ENCODE measurements around the gene TAOK2. TPM values are rescaled to one million over a fixed set of nuclear protein-coding genes. Genes with fewer than 3 reads are reported as not detected.

TAOK2 gene
- total and polyA plus RNA-seq, 2 of the 13 experiments (the other 11 are each of a cell fraction or from before 2014, with no cell fraction given), result 17.4 to 43.2 TPM

DNA sequence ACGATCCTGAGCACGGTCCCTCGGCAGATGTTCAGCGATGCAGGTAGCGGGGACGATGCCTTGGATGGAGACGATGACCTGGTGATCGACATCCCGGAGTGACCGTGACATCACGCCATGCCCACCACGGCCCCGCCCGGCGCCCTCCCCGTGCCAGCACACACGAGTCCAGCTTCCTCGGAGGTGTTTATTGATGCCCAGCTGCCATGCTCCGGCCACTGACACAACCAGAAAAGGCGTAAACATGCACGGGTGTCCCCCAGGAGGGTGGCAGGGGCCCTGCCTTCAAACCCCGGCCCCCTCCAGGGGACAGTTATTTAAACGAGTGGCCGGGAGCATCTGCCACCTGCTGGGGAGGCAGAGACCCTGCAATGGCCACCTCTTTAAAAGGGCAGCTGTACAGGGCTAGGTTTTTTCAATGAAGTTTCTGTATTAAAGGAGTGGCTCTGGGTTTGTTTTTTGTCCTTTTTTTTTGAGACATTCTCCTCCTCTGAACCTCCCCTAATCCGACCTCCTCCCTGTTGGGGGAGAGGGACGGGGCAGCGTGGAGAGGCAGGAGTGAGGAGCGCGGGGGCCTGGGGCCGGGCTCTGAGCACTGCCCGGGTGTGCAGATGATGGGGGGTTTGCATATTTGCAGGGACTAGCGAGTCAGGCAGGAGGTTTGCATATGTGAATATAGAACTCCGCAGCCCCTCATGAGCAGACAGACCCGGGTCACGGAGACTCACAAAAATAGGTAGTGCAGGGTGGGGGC, 31.9 kb downstream of the TAOK2 start:
- intact Hi-C loops (cut with micrococcal nuclease; ENCODE audit: unreplicated experiment), result no loop called here
- FAIRE-seq, result peak; percentile 72
- Histone ChIP-seq H3K4me2 (ENCODE audit: low read depth, low read length) (no peak overlapping the region), H3K9me3 (ENCODE audit: low read length) (no peaks in the 10 kb centered on the region), H3K4me1 (ENCODE audit: insufficient read depth, low read length) (peaks cover 17% of the 10 kb centered on the region), H3K4me3 (replicated peaks in 1 of 3; ENCODE audit: insufficient read depth in 1 of 3, low read depth in 2 of 3, low read length in 3 of 3) (no peak overlapping the region), H3K36me3 (replicated peaks in 1 of 2; ENCODE audit: control insufficient read depth in 1 of 2, insufficient read depth in 2 of 2, low read length in 2 of 2) (peaks cover 0 to 3% of the 10 kb centered on the region in 2 experiments; a peak in 1 of 5 replicates), H3K9ac (ENCODE audit: insufficient read depth, low read depth, low read length) (no peak overlapping the region), H3K27me3 (ENCODE audit: control insufficient read depth in 1 of 2, insufficient read depth in 2 of 2, low read length in 2 of 2) (peaks cover 6 to 14% of the 10 kb centered on the region in 2 experiments; a peak in 4 of 5 replicates), H4K20me1 (ENCODE audit: insufficient read depth, low read length) (no peaks in the 10 kb centered on the region), H3K79me2 (ENCODE audit: insufficient read depth, low read length) (no peaks in the 10 kb centered on the region), H3K27ac (ENCODE audit: extremely low read length, insufficient read depth, low read length) (no peak overlapping the region), H2AFZ (ENCODE audit: low read length) (no peak overlapping the region)
- ChIA-PET POLR2A (interaction anchor here (2.1 kb wide), 1 partner anchor 32 kb away, joined by 8 read pairs; the partner anchor contains the start of gene TAOK2), CTCF (ENCODE audit: low intra/inter-chr PET ratio, low total read pairs) (interaction anchor here (1.1 kb wide), 1 partner anchor 143 kb away, joined by 3 read pairs; no protein-coding TSS in a partner anchor)
- 82% methylated on average over 35 of the region's 35 CpGs for WGBS (ENCODE audit: low lambda C conversion rate)
- peak; percentile 63 for ATAC-seq
- in situ Hi-C loops (cut with HindIII; ENCODE audit: extremely low pct_ligation_motif_present, low pct_unique_long_range_greater_than_20kb), result loop anchor here (10.0 kb wide), 1 partner anchor 141 kb away; the partner anchor contains the start of gene CDIPT
- no TSS peak for BruUV-seq (replicated peaks)
- peak; percentile 54 for DNase-seq (ENCODE audit: low spot score)
- TF ChIP-seq, protein P1, sequence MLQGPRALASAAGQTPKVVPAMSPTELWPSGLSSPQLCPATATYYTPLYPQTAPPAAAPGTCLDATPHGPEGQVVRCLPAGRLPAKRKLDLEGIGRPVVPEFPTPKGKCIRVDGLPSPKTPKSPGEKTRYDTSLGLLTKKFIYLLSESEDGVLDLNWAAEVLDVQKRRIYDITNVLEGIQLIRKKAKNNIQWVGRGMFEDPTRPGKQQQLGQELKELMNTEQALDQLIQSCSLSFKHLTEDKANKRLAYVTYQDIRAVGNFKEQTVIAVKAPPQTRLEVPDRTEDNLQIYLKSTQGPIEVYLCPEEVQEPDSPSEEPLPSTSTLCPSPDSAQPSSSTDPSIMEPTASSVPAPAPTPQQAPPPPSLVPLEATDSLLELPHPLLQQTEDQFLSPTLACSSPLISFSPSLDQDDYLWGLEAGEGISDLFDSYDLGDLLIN (CRISPR knock-in tag; IDR thresholded peaks at IDR 0.05; ENCODE audit: borderline replicate concordance), result no peak
- TF ChIP-seq, protein P2, sequence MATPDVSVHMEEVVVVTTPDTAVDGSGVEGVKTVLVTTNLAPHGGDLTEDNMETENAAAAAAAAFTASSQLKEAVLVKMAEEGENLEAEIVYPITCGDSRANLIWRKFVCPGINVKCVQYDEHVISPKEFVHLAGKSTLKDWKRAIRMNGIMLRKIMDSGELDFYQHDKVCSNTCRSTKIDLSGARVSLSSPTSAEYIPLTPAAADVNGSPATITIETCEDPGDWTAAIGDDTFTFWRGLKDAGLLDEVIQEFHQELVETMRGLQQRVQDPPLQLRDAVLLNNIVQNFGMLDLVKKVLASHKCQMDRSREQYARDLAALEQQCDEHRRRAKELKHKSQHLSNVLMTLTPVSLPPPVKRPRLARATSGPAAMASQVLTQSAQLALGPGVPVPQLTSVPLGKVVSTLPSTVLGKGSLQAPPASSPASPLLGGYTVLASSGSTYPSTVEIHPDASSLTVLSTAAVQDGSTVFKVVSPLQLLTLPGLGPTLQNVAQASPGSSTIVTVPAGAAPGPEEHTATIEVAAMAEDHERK (CRISPR knock-in tag; IDR thresholded peaks at IDR 0.05; ENCODE audit: low read depth), result no peak
- TF ChIP-seq KLF15 (CRISPR knock-in tag; IDR thresholded peaks at IDR 0.05; ENCODE audit: borderline replicate concordance) (no peak), POLR2AphosphoS2 (IDR thresholded peaks at IDR 0.05; ENCODE audit: low read depth, low read length) (no peak), SKI (IDR thresholded peaks at IDR 0.05; ENCODE audit: partially characterized antibody) (no peak), STAG1 (CRISPR knock-in tag; IDR thresholded peaks at IDR 0.05) (peak; percentile 73)
- TF ChIP-seq, protein P3, sequence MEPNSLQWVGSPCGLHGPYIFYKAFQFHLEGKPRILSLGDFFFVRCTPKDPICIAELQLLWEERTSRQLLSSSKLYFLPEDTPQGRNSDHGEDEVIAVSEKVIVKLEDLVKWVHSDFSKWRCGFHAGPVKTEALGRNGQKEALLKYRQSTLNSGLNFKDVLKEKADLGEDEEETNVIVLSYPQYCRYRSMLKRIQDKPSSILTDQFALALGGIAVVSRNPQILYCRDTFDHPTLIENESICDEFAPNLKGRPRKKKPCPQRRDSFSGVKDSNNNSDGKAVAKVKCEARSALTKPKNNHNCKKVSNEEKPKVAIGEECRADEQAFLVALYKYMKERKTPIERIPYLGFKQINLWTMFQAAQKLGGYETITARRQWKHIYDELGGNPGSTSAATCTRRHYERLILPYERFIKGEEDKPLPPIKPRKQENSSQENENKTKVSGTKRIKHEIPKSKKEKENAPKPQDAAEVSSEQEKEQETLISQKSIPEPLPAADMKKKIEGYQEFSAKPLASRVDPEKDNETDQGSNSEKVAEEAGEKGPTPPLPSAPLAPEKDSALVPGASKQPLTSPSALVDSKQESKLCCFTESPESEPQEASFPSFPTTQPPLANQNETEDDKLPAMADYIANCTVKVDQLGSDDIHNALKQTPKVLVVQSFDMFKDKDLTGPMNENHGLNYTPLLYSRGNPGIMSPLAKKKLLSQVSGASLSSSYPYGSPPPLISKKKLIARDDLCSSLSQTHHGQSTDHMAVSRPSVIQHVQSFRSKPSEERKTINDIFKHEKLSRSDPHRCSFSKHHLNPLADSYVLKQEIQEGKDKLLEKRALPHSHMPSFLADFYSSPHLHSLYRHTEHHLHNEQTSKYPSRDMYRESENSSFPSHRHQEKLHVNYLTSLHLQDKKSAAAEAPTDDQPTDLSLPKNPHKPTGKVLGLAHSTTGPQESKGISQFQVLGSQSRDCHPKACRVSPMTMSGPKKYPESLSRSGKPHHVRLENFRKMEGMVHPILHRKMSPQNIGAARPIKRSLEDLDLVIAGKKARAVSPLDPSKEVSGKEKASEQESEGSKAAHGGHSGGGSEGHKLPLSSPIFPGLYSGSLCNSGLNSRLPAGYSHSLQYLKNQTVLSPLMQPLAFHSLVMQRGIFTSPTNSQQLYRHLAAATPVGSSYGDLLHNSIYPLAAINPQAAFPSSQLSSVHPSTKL (CRISPR knock-in tag; IDR thresholded peaks at IDR 0.05), result no peak
- TF ChIP-seq, protein P4, sequence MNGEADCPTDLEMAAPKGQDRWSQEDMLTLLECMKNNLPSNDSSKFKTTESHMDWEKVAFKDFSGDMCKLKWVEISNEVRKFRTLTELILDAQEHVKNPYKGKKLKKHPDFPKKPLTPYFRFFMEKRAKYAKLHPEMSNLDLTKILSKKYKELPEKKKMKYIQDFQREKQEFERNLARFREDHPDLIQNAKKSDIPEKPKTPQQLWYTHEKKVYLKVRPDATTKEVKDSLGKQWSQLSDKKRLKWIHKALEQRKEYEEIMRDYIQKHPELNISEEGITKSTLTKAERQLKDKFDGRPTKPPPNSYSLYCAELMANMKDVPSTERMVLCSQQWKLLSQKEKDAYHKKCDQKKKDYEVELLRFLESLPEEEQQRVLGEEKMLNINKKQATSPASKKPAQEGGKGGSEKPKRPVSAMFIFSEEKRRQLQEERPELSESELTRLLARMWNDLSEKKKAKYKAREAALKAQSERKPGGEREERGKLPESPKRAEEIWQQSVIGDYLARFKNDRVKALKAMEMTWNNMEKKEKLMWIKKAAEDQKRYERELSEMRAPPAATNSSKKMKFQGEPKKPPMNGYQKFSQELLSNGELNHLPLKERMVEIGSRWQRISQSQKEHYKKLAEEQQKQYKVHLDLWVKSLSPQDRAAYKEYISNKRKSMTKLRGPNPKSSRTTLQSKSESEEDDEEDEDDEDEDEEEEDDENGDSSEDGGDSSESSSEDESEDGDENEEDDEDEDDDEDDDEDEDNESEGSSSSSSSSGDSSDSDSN (CRISPR knock-in tag; IDR thresholded peaks at IDR 0.05), result no peak
- TF ChIP-seq, protein P5, sequence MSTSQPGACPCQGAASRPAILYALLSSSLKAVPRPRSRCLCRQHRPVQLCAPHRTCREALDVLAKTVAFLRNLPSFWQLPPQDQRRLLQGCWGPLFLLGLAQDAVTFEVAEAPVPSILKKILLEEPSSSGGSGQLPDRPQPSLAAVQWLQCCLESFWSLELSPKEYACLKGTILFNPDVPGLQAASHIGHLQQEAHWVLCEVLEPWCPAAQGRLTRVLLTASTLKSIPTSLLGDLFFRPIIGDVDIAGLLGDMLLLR (CRISPR knock-in tag; IDR thresholded peaks at IDR 0.05), result no peak
- TF ChIP-seq, protein P6, sequence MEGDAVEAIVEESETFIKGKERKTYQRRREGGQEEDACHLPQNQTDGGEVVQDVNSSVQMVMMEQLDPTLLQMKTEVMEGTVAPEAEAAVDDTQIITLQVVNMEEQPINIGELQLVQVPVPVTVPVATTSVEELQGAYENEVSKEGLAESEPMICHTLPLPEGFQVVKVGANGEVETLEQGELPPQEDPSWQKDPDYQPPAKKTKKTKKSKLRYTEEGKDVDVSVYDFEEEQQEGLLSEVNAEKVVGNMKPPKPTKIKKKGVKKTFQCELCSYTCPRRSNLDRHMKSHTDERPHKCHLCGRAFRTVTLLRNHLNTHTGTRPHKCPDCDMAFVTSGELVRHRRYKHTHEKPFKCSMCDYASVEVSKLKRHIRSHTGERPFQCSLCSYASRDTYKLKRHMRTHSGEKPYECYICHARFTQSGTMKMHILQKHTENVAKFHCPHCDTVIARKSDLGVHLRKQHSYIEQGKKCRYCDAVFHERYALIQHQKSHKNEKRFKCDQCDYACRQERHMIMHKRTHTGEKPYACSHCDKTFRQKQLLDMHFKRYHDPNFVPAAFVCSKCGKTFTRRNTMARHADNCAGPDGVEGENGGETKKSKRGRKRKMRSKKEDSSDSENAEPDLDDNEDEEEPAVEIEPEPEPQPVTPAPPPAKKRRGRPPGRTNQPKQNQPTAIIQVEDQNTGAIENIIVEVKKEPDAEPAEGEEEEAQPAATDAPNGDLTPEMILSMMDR (CRISPR knock-in tag; IDR thresholded peaks at IDR 0.05), result peak; percentile 78

Measured in HepG2 (cell line).